CD4-positive, CD25-positive, alpha-beta regulatory T cell (primary cell): ENCODE data around the gene ASAP2. TPM values are rescaled to one million over a fixed set of nuclear protein-coding genes. Genes with fewer than 3 reads are reported as not detected.

Source experiments
- ATAC-seq, 2 donors: fragments of 150-1000 bp; cut with Tn5 transposase; one replicate each; pipeline ENCODE4 v1.10.0; 2021; ENCODE audit warnings: low read depth in 2 of 2, moderate number of reproducible peaks in 2 of 2, moderate library complexity in 1 of 2
- DNase-seq, 3 donors: peaks; one replicate each; pipeline versions ENCODE4 v3.0.0 to v3.0.0-alpha.2; 2012 to 2022; ENCODE audit warnings: mixed read lengths in 1 of 3
- H3K27ac ChIP-seq: one replicate; pipeline ENCODE4 v1.7.0; 2013; ENCODE audit warnings: mild to moderate bottlenecking, low read length; ENCODE audit not compliant: insufficient read depth, poor library complexity, severe bottlenecking
- H3K27me3 ChIP-seq: one replicate; pipeline ENCODE4 v1.7.0; 2013; ENCODE audit warnings: low read length; ENCODE audit not compliant: control insufficient read depth, insufficient read depth
- H3K36me3 ChIP-seq: one replicate; pipeline ENCODE4 v1.7.0; 2013; ENCODE audit warnings: mild to moderate bottlenecking, low read length, moderate library complexity; ENCODE audit not compliant: control insufficient read depth, insufficient read depth
- H3K4me1 ChIP-seq: 2 replicates; pipeline ENCODE4 v1.7.0; 2013; ENCODE audit warnings: mild to moderate bottlenecking, low read length; ENCODE audit not compliant: insufficient read depth, control insufficient read depth, poor library complexity, severe bottlenecking
- H3K4me3 ChIP-seq: one replicate; pipeline ENCODE4 v1.7.0; 2013; ENCODE audit warnings: low read depth, mild to moderate bottlenecking, low read length, moderate library complexity
- H3K9me3 ChIP-seq, 2 experiments: 1 replicate in 1 of 2; 2 replicates in 1 of 2; pipeline ENCODE4 v1.7.0; 2013; ENCODE audit warnings: low read length in 2 of 2, mild to moderate bottlenecking in 1 of 2, moderate library complexity in 1 of 2; ENCODE audit not compliant: control insufficient read depth in 2 of 2
- H3K27ac Mint-ChIP-seq, 3 donors: one replicate each; pipeline ENCODE4 v1.8.0; 2020 to 2022; ENCODE audit warnings: mild to moderate bottlenecking in 3 of 3, mixed read lengths in 3 of 3, moderate library complexity in 2 of 3
- H3K27me3 Mint-ChIP-seq: one replicate; pipeline ENCODE4 v1.8.0; 2022; ENCODE audit warnings: mild to moderate bottlenecking, mixed read lengths
- H3K36me3 Mint-ChIP-seq: one replicate; pipeline ENCODE4 v1.8.0; 2020; ENCODE audit warnings: mixed read lengths
- H3K4me1 Mint-ChIP-seq, 4 donors: one replicate each; pipeline ENCODE4 v1.8.0; 2020 to 2022; ENCODE audit warnings: mixed read lengths in 4 of 4, mild to moderate bottlenecking in 1 of 4
- H3K4me3 Mint-ChIP-seq, 4 donors: one replicate each; pipeline ENCODE4 v1.8.0; 2020 to 2022; ENCODE audit warnings: mild to moderate bottlenecking in 4 of 4, mixed read lengths in 4 of 4, moderate library complexity in 3 of 4
- H3K9me3 Mint-ChIP-seq, 7 donors: one replicate each; pipeline ENCODE4 v1.8.0; 2020 to 2022; ENCODE audit warnings: mixed read lengths in 7 of 7, mild to moderate bottlenecking in 3 of 7, moderate library complexity in 2 of 7
- polyA plus RNA-seq, 4 donors: library from polyadenylated mRNA; unstranded; fragments of 300-500 nt; fragmentation: Illumina TruSeq; gene quantifications; one replicate each; pipeline ENCODE4 v1.2.3, GENCODE V29; 2021
- total RNA-seq: library from RNA; stranded (reverse); gene quantifications from one replicate; pipeline ENCODE4 v1.2.3, GENCODE V29; 2022

Gene ASAP2
- total and polyA plus RNA-seq, 5 donors from 2014 or later, result 1.5 TPM; not detected in 4

GRCh38 chr2:9407363-9407811 is 200.8 kb downstream of the ASAP2 start:
- H3K4me1 ChIP-seq, result no peaks in the 10 kb centered on the region
- H3K4me1 Mint-ChIP-seq, result no peaks in the 10 kb centered on the region
- no peak overlapping the region for H3K4me3 ChIP-seq
- no peaks in the 10 kb centered on the region for H3K9me3 Mint-ChIP-seq
- no peak overlapping the region for H3K27ac Mint-ChIP-seq
- no peaks in the 10 kb centered on the region for H3K27me3 ChIP-seq
- ATAC-seq (no peak), DNase-seq (no peak)
- H3K27me3 Mint-ChIP-seq, result no peaks in the 10 kb centered on the region
- peaks cover 28% of the 10 kb centered on the region for H3K36me3 Mint-ChIP-seq
- no peaks in the 10 kb centered on the region for H3K9me3 ChIP-seq
- no peak overlapping the region for H3K27ac ChIP-seq
- peaks cover 46% of the 10 kb centered on the region for H3K36me3 ChIP-seq
- H3K4me3 Mint-ChIP-seq, result peak overlapping the region in 1 of 4 donors; percentile 21

- H3K36me3 Mint-ChIP-seq, result peaks cover 26% of the 10 kb centered on the region
- no peaks in the 10 kb centered on the region for H3K4me1 ChIP-seq
- no peak overlapping the region for H3K4me3 Mint-ChIP-seq
- H3K27ac Mint-ChIP-seq, result no peak overlapping the region
- H3K9me3 ChIP-seq, result no peaks in the 10 kb centered on the region
- H3K27ac ChIP-seq, result no peak overlapping the region
- H3K36me3 ChIP-seq, result peaks cover 51% of the 10 kb centered on the region
- no peak overlapping the region for H3K4me3 ChIP-seq
- H3K27me3 ChIP-seq, result no peaks in the 10 kb centered on the region
- ATAC-seq (no peak), DNase-seq (no peak)
- peaks cover 0 to 1% (median under 1%) of the 10 kb centered on the region in 4 donors for H3K4me1 Mint-ChIP-seq
- no peaks in the 10 kb centered on the region for H3K9me3 Mint-ChIP-seq
- no peaks in the 10 kb centered on the region for H3K27me3 Mint-ChIP-seq
Observed at GRCh38 chr2:9408641-9409151, 202.1 kb downstream of the ASAP2 start.

- Histone ChIP-seq H3K27me3 (no peaks in the 10 kb centered on the region), H3K4me1 (no peaks in the 10 kb centered on the region), H3K27ac (no peak overlapping the region), H3K36me3 (peaks cover 54% of the 10 kb centered on the region), H3K4me3 (no peak overlapping the region), H3K9me3 (no peaks in the 10 kb centered on the region)
- DNase-seq, result no peak
- H3K9me3 Mint-ChIP-seq, result no peaks in the 10 kb centered on the region
- ATAC-seq, result peak in 1 of 2 donors; percentile 22
- H3K4me1 Mint-ChIP-seq, result peaks cover 0 to 9% (median 5%) of the 10 kb centered on the region in 4 donors
- H3K27me3 Mint-ChIP-seq, result no peaks in the 10 kb centered on the region
- H3K36me3 Mint-ChIP-seq, result peaks cover 36% of the 10 kb centered on the region
- no peak overlapping the region for H3K27ac Mint-ChIP-seq
- H3K4me3 Mint-ChIP-seq, result no peak overlapping the region
Observed at GRCh38 chr2:9410108-9410507, 203.5 kb downstream of the ASAP2 start.

GRCh38 chr2:9412781-9413180 is 206.2 kb downstream of the ASAP2 start:
- H3K27me3 Mint-ChIP-seq, result no peaks in the 10 kb centered on the region
- H3K4me3 ChIP-seq, result no peak overlapping the region
- peaks cover 0 to 31% (median 17%) of the 10 kb centered on the region in 4 donors for H3K4me1 Mint-ChIP-seq
- H3K4me1 ChIP-seq, result peaks cover 3% of the 10 kb centered on the region
- ATAC-seq, result no peak
- peaks cover 53% of the 10 kb centered on the region for H3K36me3 ChIP-seq
- peak overlapping the region in 1 of 3 donors; percentile 17 for H3K27ac Mint-ChIP-seq
- H3K27ac ChIP-seq, result no peak overlapping the region
- no peak overlapping the region for H3K4me3 Mint-ChIP-seq
- DNase-seq, result no peak
- no peaks in the 10 kb centered on the region for H3K9me3 Mint-ChIP-seq
- no peaks in the 10 kb centered on the region for H3K27me3 ChIP-seq
- H3K36me3 Mint-ChIP-seq, result peaks cover 42% of the 10 kb centered on the region
- no peaks in the 10 kb centered on the region for H3K9me3 ChIP-seq

GRCh38 chr2:9415516-9416169 is 209.0 kb downstream of the ASAP2 start:
- Histone ChIP-seq H3K9me3 (no peaks in the 10 kb centered on the region), H3K27me3 (no peaks in the 10 kb centered on the region), H3K4me1 (peaks cover 13% of the 10 kb centered on the region), H3K27ac (no peak overlapping the region), H3K36me3 (peaks cover 40% of the 10 kb centered on the region), H3K4me3 (no peak overlapping the region)
- Mint-ChIP-seq H3K4me1 (peaks cover 16 to 58% (median 39%) of the 10 kb centered on the region in 4 donors), H3K36me3 (peaks cover 38% of the 10 kb centered on the region), H3K9me3 (no peaks in the 10 kb centered on the region), H3K27ac (peak overlapping the region in 1 of 3 donors; percentile 55), H3K4me3 (no peak overlapping the region), H3K27me3 (no peaks in the 10 kb centered on the region)
- DNase-seq (no peak), ATAC-seq (no peak)

- no peaks in the 10 kb centered on the region for H3K27me3 Mint-ChIP-seq
- Histone ChIP-seq H3K27me3 (no peaks in the 10 kb centered on the region), H3K4me1 (peaks cover 16% of the 10 kb centered on the region), H3K9me3 (no peaks in the 10 kb centered on the region), H3K27ac (no peak overlapping the region), H3K4me3 (no peak overlapping the region), H3K36me3 (peaks cover 33% of the 10 kb centered on the region)
- peak overlapping the region in 1 of 4 donors; percentile 9 for H3K4me3 Mint-ChIP-seq
- peaks cover 18 to 61% (median 42%) of the 10 kb centered on the region in 4 donors for H3K4me1 Mint-ChIP-seq
- DNase-seq (no peak), ATAC-seq (no peak)
- peak overlapping the region in 2 of 3 donors; percentile 55 to 92 for H3K27ac Mint-ChIP-seq
- peaks cover 32% of the 10 kb centered on the region for H3K36me3 Mint-ChIP-seq
- H3K9me3 Mint-ChIP-seq, result no peaks in the 10 kb centered on the region
Observed at GRCh38 chr2:9416267-9416961, 209.8 kb downstream of the ASAP2 start.

GRCh38 chr2:9416962-9417316 is 210.3 kb downstream of the ASAP2 start:
- Mint-ChIP-seq H3K36me3 (peaks cover 32% of the 10 kb centered on the region), H3K4me3 (peak overlapping the region in 1 of 4 donors; percentile 9), H3K4me1 (peaks cover 22 to 65% (median 47%) of the 10 kb centered on the region in 4 donors), H3K27me3 (no peaks in the 10 kb centered on the region), H3K27ac (no peak overlapping the region), H3K9me3 (no peaks in the 10 kb centered on the region)
- DNase-seq, result no peak
- Histone ChIP-seq H3K4me1 (peaks cover 21% of the 10 kb centered on the region), H3K36me3 (peaks cover 30% of the 10 kb centered on the region), H3K27ac (no peak overlapping the region), H3K4me3 (no peak overlapping the region), H3K9me3 (no peaks in the 10 kb centered on the region), H3K27me3 (no peaks in the 10 kb centered on the region)
- no peak for ATAC-seq
